SK-N-SH treated with all-trans-retinoic acid at 6 μM for 48 hours (cell line): ENCODE results near the gene PDE4B.

Experiments
- ARNTL ChIP-seq: fragments of 450-650 bp; formaldehyde crosslinking; IDR thresholded peaks from 2 replicates; pipeline ENCODE4 v1.5.0; 2020; ENCODE audit warnings: low read depth, mild to moderate bottlenecking, moderate library complexity, borderline replicate concordance
- CSDC2 ChIP-seq: fragments of 250-450 bp; sonication (Bioruptor Pico); IDR thresholded peaks from 2 replicates; pipeline ENCODE4 v1.5.0; 2020; ENCODE audit warnings: mild to moderate bottlenecking, moderate library complexity
- GLIS3 ChIP-seq: fragments of 250-450 bp; sonication (Bioruptor Pico); IDR thresholded peaks from 2 replicates; pipeline ENCODE4 v1.5.0; 2020; ENCODE audit warnings: mild to moderate bottlenecking, moderate library complexity
- ISL1 ChIP-seq: fragments of 250-450 bp; sonication (Bioruptor Pico); IDR thresholded peaks from 2 replicates; pipeline ENCODE4 v2.1.2; 2022; ENCODE audit warnings: mild to moderate bottlenecking, moderate library complexity
- OSR1 ChIP-seq: fragments of 250-450 bp; sonication (Bioruptor Pico); IDR thresholded peaks from 2 replicates; pipeline ENCODE4 v1.8.0; 2022; ENCODE audit warnings: moderate library complexity, mild to moderate bottlenecking, inconsistent platforms
- PPARA ChIP-seq: fragments of 250-450 bp; sonication (Bioruptor Pico); IDR thresholded peaks from 2 replicates; pipeline ENCODE4 v1.5.0; 2020; ENCODE audit warnings: mild to moderate bottlenecking, borderline replicate concordance
- RARB ChIP-seq: fragments of 250-450 bp; sonication (Bioruptor Pico); IDR thresholded peaks from 2 replicates; pipeline ENCODE4 v1.8.0; 2021; ENCODE audit warnings: mild to moderate bottlenecking, moderate library complexity
- ZFP3 ChIP-seq: fragments of 250-450 bp; sonication (Bioruptor Pico); IDR thresholded peaks from 2 replicates; pipeline ENCODE4 v1.5.0; 2020; ENCODE audit warnings: mild to moderate bottlenecking, moderate library complexity
- ZNF8 ChIP-seq: fragments of 450-650 bp; formaldehyde crosslinking; IDR thresholded peaks from 2 replicates; pipeline ENCODE4 v1.5.0; 2020; ENCODE audit warnings: mild to moderate bottlenecking, moderate library complexity
- TF ChIP-seq, protein P1 (sequence below): fragments of 250-450 bp; sonication (Bioruptor Pico); IDR thresholded peaks from 2 replicates; pipeline ENCODE4 v1.5.1; 2020; ENCODE audit warnings: low read depth, mild to moderate bottlenecking, moderate library complexity
- TF ChIP-seq, protein P2 (sequence below): fragments of 250-450 bp; sonication (Bioruptor Pico); IDR thresholded peaks from 2 replicates; pipeline ENCODE4 v1.8.0; 2020; ENCODE audit warnings: mild to moderate bottlenecking, moderate library complexity, borderline replicate concordance
- TF ChIP-seq, protein P3 (sequence below): fragments of 250-450 bp; sonication (Bioruptor Pico); IDR thresholded peaks from 2 replicates; pipeline ENCODE4 v1.5.1; 2021; ENCODE audit warnings: mild to moderate bottlenecking, moderate library complexity
- TF ChIP-seq, protein P4 (sequence below): fragments of 250-450 bp; sonication (Bioruptor Pico); IDR thresholded peaks from 2 replicates; pipeline ENCODE4 v1.8.0; 2021; ENCODE audit warnings: low read depth, mild to moderate bottlenecking, moderate library complexity, borderline replicate concordance
- TF ChIP-seq, protein P5 (sequence below): fragments of 250-450 bp; sonication (Bioruptor Pico); IDR thresholded peaks from 2 replicates; pipeline ENCODE4 v1.5.0; 2020; ENCODE audit warnings: mild to moderate bottlenecking, moderate library complexity

GRCh38 chr1:65986146-65986545 lies 193.5 kb downstream of the PDE4B start:
- TF ChIP-seq, protein P1, sequence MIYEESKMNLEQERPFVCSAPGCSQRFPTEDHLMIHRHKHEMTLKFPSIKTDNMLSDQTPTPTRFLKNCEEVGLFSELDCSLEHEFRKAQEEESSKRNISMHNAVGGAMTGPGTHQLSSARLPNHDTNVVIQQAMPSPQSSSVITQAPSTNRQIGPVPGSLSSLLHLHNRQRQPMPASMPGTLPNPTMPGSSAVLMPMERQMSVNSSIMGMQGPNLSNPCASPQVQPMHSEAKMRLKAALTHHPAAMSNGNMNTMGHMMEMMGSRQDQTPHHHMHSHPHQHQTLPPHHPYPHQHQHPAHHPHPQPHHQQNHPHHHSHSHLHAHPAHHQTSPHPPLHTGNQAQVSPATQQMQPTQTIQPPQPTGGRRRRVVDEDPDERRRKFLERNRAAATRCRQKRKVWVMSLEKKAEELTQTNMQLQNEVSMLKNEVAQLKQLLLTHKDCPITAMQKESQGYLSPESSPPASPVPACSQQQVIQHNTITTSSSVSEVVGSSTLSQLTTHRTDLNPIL, result no peak
- TF ChIP-seq, protein P2, sequence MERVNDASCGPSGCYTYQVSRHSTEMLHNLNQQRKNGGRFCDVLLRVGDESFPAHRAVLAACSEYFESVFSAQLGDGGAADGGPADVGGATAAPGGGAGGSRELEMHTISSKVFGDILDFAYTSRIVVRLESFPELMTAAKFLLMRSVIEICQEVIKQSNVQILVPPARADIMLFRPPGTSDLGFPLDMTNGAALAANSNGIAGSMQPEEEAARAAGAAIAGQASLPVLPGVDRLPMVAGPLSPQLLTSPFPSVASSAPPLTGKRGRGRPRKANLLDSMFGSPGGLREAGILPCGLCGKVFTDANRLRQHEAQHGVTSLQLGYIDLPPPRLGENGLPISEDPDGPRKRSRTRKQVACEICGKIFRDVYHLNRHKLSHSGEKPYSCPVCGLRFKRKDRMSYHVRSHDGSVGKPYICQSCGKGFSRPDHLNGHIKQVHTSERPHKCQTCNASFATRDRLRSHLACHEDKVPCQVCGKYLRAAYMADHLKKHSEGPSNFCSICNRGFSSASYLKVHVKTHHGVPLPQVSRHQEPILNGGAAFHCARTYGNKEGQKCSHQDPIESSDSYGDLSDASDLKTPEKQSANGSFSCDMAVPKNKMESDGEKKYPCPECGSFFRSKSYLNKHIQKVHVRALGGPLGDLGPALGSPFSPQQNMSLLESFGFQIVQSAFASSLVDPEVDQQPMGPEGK (CRISPR knock-in tag), result no peak
- TF ChIP-seq ZFP3 (no peak), ZNF8 (no peak), ISL1 (CRISPR knock-in tag) (no peak), CSDC2 (CRISPR knock-in tag) (no peak), PPARA (CRISPR knock-in tag) (no peak), GLIS3 (CRISPR knock-in tag) (no peak), ARNTL (CRISPR knock-in tag) (no peak), RARB (CRISPR knock-in tag) (no peak), OSR1 (CRISPR knock-in tag) (no peak)
- TF ChIP-seq, protein P3, sequence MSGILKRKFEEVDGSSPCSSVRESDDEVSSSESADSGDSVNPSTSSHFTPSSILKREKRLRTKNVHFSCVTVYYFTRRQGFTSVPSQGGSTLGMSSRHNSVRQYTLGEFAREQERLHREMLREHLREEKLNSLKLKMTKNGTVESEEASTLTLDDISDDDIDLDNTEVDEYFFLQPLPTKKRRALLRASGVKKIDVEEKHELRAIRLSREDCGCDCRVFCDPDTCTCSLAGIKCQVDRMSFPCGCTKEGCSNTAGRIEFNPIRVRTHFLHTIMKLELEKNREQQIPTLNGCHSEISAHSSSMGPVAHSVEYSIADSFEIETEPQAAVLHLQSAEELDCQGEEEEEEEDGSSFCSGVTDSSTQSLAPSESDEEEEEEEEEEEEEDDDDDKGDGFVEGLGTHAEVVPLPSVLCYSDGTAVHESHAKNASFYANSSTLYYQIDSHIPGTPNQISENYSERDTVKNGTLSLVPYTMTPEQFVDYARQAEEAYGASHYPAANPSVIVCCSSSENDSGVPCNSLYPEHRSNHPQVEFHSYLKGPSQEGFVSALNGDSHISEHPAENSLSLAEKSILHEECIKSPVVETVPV, result no peak
- TF ChIP-seq, protein P4, sequence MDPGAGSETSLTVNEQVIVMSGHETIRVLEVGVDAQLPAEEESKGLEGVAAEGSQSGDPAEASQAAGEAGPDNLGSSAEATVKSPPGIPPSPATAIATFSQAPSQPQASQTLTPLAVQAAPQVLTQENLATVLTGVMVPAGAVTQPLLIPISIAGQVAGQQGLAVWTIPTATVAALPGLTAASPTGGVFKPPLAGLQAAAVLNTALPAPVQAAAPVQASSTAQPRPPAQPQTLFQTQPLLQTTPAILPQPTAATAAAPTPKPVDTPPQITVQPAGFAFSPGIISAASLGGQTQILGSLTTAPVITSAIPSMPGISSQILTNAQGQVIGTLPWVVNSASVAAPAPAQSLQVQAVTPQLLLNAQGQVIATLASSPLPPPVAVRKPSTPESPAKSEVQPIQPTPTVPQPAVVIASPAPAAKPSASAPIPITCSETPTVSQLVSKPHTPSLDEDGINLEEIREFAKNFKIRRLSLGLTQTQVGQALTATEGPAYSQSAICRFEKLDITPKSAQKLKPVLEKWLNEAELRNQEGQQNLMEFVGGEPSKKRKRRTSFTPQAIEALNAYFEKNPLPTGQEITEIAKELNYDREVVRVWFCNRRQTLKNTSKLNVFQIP (CRISPR knock-in tag), result no peak
- TF ChIP-seq, protein P5, sequence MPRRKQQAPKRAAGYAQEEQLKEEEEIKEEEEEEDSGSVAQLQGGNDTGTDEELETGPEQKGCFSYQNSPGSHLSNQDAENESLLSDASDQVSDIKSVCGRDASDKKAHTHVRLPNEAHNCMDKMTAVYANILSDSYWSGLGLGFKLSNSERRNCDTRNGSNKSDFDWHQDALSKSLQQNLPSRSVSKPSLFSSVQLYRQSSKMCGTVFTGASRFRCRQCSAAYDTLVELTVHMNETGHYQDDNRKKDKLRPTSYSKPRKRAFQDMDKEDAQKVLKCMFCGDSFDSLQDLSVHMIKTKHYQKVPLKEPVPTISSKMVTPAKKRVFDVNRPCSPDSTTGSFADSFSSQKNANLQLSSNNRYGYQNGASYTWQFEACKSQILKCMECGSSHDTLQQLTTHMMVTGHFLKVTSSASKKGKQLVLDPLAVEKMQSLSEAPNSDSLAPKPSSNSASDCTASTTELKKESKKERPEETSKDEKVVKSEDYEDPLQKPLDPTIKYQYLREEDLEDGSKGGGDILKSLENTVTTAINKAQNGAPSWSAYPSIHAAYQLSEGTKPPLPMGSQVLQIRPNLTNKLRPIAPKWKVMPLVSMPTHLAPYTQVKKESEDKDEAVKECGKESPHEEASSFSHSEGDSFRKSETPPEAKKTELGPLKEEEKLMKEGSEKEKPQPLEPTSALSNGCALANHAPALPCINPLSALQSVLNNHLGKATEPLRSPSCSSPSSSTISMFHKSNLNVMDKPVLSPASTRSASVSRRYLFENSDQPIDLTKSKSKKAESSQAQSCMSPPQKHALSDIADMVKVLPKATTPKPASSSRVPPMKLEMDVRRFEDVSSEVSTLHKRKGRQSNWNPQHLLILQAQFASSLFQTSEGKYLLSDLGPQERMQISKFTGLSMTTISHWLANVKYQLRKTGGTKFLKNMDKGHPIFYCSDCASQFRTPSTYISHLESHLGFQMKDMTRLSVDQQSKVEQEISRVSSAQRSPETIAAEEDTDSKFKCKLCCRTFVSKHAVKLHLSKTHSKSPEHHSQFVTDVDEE (CRISPR knock-in tag), result no peak
